ENCODE measurements around the gene HK1. TPM values are rescaled to one million over a fixed set of nuclear protein-coding genes. Genes with fewer than 3 reads are reported as not detected.
"Not testable (repeated sequence)": the region's sequence is repeated elsewhere in the genome, so short reads cannot be mapped to it uniquely, and the experiment has no call there.

Gene HK1
- total RNA-seq, 4 donors from 2014 or later = 38.0 to 93.2 (median 50.6) TPM

GRCh38 chr10:69327463-69328379 lies 49.4 kb downstream of the HK1 start:
- TF ChIP-seq CTCF (IDR thresholded peaks at IDR 0.05) = no peak
- peak; percentile 81 for ATAC-seq (ENCODE audit: low FRiP score)
- no peak for DNase-seq (ENCODE audit: low spot score)

GRCh38 chr10:69328380-69328735 lies 50.1 kb downstream of the HK1 start:
- ATAC-seq (ENCODE audit: low FRiP score) (no peak), DNase-seq (ENCODE audit: low spot score) (no peak)
- no peak for TF ChIP-seq CTCF (IDR thresholded peaks at IDR 0.05)

GRCh38 chr10:69328888-69329287 lies 50.6 kb downstream of the HK1 start:
- not testable (repeated sequence) for ATAC-seq (ENCODE audit: low FRiP score); DNase-seq (ENCODE audit: low spot score)

GRCh38 chr10:69329721-69330178 lies 51.5 kb downstream of the HK1 start:
- no peak for ATAC-seq (ENCODE audit: low FRiP score)
- no peak for DNase-seq (ENCODE audit: low spot score)
- TF ChIP-seq CTCF (IDR thresholded peaks at IDR 0.05) = no peak

- no peak for ATAC-seq (ENCODE audit: low FRiP score)
- no peak for DNase-seq (ENCODE audit: low spot score)
- no peak for TF ChIP-seq CTCF (IDR thresholded peaks at IDR 0.05)
These were observed 52.9 kb downstream of the HK1 start for GRCh38 chr10:69331161-69331560.

GRCh38 chr10:69332278-69333010 lies 54.1 kb downstream of the HK1 start:
- ATAC-seq (ENCODE audit: low FRiP score) (no peak), DNase-seq (ENCODE audit: low spot score) (no peak)
- TF ChIP-seq CTCF (IDR thresholded peaks at IDR 0.05) = no peak

- ATAC-seq (ENCODE audit: low FRiP score) (no peak), DNase-seq (ENCODE audit: low spot score) (no peak)
- no peak for TF ChIP-seq CTCF (IDR thresholded peaks at IDR 0.05)
These were observed 54.9 kb downstream of the HK1 start for GRCh38 chr10:69333205-69333604.

GRCh38 chr10:69333865-69334301 lies 55.6 kb downstream of the HK1 start:
- not testable (repeated sequence) for ATAC-seq (ENCODE audit: low FRiP score); DNase-seq (ENCODE audit: low spot score)
